KMS-11 (cell line): ENCODE measurements around the gene INVS.

Experiments used
- H2AFZ ChIP-seq: fragments of 200-600 bp; sonication (generic); 2 replicates; pipeline ENCODE4 v1.6.1; 2016; ENCODE audit warnings: antibody characterized with exemption, mixed run types, low read depth
- H3K27ac ChIP-seq: fragments of 200-600 bp; sonication (generic); 2 replicates; pipeline ENCODE4 v1.6.1; 2016; ENCODE audit warnings: mild to moderate bottlenecking, mixed run types
- H3K27me3 ChIP-seq: fragments of 200-600 bp; sonication (generic); 2 replicates; pipeline ENCODE4 v1.6.1; 2017; ENCODE audit warnings: mild to moderate bottlenecking, low read depth, mixed run types, moderate library complexity; ENCODE audit not compliant: insufficient read depth
- H3K36me3 ChIP-seq: fragments of 200-600 bp; sonication (generic); 2 replicates; pipeline ENCODE4 v1.6.1; 2017; ENCODE audit warnings: mild to moderate bottlenecking, mixed run types; ENCODE audit not compliant: insufficient read depth
- H3K4me1 ChIP-seq: fragments of 200-600 bp; sonication (generic); 2 replicates; pipeline ENCODE4 v1.6.1; 2016; ENCODE audit warnings: mild to moderate bottlenecking, low read depth, mixed run types; ENCODE audit not compliant: poor library complexity, severe bottlenecking
- H3K4me2 ChIP-seq: fragments of 200-600 bp; sonication (generic); 2 replicates; pipeline ENCODE4 v1.7.0; 2016; ENCODE audit warnings: mild to moderate bottlenecking, mixed run types
- H3K4me3 ChIP-seq: fragments of 200-600 bp; sonication (generic); IDR thresholded peaks from 2 replicates; pipeline ENCODE4 v1.6.1; 2017; ENCODE audit warnings: low read depth, low read length, mixed read lengths; ENCODE audit not compliant: insufficient read depth
- H3K79me2 ChIP-seq: fragments of 200-600 bp; sonication (generic); 2 replicates; pipeline ENCODE4 v1.6.1; 2016; ENCODE audit warnings: low read depth, mixed run types; ENCODE audit not compliant: insufficient read depth
- H3K9ac ChIP-seq: fragments of 200-600 bp; sonication (generic); 2 replicates; pipeline ENCODE4 v1.6.1; 2016; ENCODE audit warnings: mild to moderate bottlenecking, mixed run types
- H4K20me1 ChIP-seq: fragments of 200-600 bp; sonication (generic); 2 replicates; pipeline ENCODE4 v1.6.1; 2016; ENCODE audit warnings: mild to moderate bottlenecking, mixed run types; ENCODE audit not compliant: insufficient read depth
- CTCF ChIP-seq: fragments of 200-600 bp; sonication (generic); conservative IDR thresholded peaks from 2 replicates; pipeline ENCODE4 v1.6.1; 2017; ENCODE audit warnings: low read depth, mild to moderate bottlenecking, antibody characterized with exemption, low read length, moderate library complexity, mixed read lengths

Gene INVS

GRCh38 chr9:100112677-100113336 is 13.8 kb downstream of the INVS start:
- no peaks in the 10 kb centered on the region for H3K27me3 ChIP-seq
- no peaks in the 10 kb centered on the region for H3K4me1 ChIP-seq
- H2AFZ ChIP-seq: no peak overlapping the region
- H3K79me2 ChIP-seq: no peaks in the 10 kb centered on the region; the same call in 1 of the 2 replicates
- no peak overlapping the region for H3K27ac ChIP-seq
- no peak for TF ChIP-seq CTCF
- no peak overlapping the region for H3K9ac ChIP-seq
- H3K36me3 ChIP-seq: no peaks in the 10 kb centered on the region
- no peak overlapping the region for H3K4me3 ChIP-seq
- no peaks in the 10 kb centered on the region for H4K20me1 ChIP-seq
- no peak overlapping the region for H3K4me2 ChIP-seq

- no peak overlapping the region for H3K9ac ChIP-seq
- H3K79me2 ChIP-seq: no peaks in the 10 kb centered on the region
- H3K27ac ChIP-seq: no peak overlapping the region
- no peaks in the 10 kb centered on the region for H3K36me3 ChIP-seq
- no peak overlapping the region for H3K4me3 ChIP-seq
- no peaks in the 10 kb centered on the region for H4K20me1 ChIP-seq
- no peak for TF ChIP-seq CTCF
- no peaks in the 10 kb centered on the region for H3K27me3 ChIP-seq
- no peaks in the 10 kb centered on the region for H3K4me1 ChIP-seq
- H2AFZ ChIP-seq: no peak overlapping the region
- H3K4me2 ChIP-seq: no peak overlapping the region
Measured at GRCh38 chr9:100117316-100117715, 18.3 kb downstream of the INVS start.

GRCh38 chr9:100120286-100120685 is 21.2 kb downstream of the INVS start:
- H3K4me2 ChIP-seq: no peak overlapping the region
- H3K27me3 ChIP-seq: no peaks in the 10 kb centered on the region
- H3K9ac ChIP-seq: no peak overlapping the region
- H3K4me3 ChIP-seq: no peak overlapping the region
- H4K20me1 ChIP-seq: no peaks in the 10 kb centered on the region
- no peaks in the 10 kb centered on the region for H3K36me3 ChIP-seq
- no peaks in the 10 kb centered on the region for H3K79me2 ChIP-seq
- TF ChIP-seq CTCF: no peak
- H2AFZ ChIP-seq: no peak overlapping the region
- H3K4me1 ChIP-seq: no peaks in the 10 kb centered on the region
- H3K27ac ChIP-seq: no peak overlapping the region

DNA sequence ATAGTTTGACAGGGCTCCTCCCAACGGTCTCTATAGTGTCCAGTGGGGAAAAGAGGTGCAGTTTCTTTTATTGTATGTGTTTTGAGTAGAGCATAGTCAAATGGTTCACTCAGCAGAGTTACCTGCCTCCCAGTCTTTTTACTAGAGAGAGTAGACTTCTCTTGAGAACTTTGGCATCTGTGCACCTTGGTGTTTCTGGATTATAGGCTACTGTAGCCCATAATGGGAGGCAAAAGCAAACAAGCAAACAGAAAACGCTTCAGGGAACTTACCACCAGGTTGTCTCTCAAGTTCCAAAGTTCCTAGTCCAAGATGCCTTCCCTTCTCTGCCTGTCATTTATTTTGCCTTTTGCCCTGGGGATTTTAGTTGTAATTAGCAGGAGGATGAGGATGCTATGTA is 26.2 kb downstream of the INVS start:
- H4K20me1 ChIP-seq: no peaks in the 10 kb centered on the region
- no peak overlapping the region for H2AFZ ChIP-seq
- H3K27ac ChIP-seq: no peak overlapping the region
- H3K79me2 ChIP-seq: no peaks in the 10 kb centered on the region
- no peaks in the 10 kb centered on the region for H3K36me3 ChIP-seq
- H3K4me1 ChIP-seq: no peaks in the 10 kb centered on the region
- no peak for TF ChIP-seq CTCF
- no peaks in the 10 kb centered on the region for H3K27me3 ChIP-seq
- H3K9ac ChIP-seq: no peak overlapping the region
- no peak overlapping the region for H3K4me2 ChIP-seq
- no peak overlapping the region for H3K4me3 ChIP-seq
